NB4 (cell line): ENCODE data around the gene CLEC3A.

Experiments
- DNase-seq: peaks from one replicate; pipeline ENCODE4 v3.0.0; 2010; ENCODE audit warnings: low read depth
- H3K4me3 ChIP-seq: one replicate; pipeline ENCODE4 v1.5.1; 2011; ENCODE audit warnings: mild to moderate bottlenecking, low read depth, low read length, moderate library complexity
- CTCF ChIP-seq: IDR thresholded peaks from one replicate; pipeline ENCODE4 v1.5.1; 2012; ENCODE audit warnings: low read depth, low read length
- MYC ChIP-seq: IDR thresholded peaks from 2 replicates; pipeline ENCODE4 v1.6.1; 2011; ENCODE audit warnings: low read depth, low read length
- POLR2A ChIP-seq: IDR thresholded peaks from 2 replicates; pipeline ENCODE4 v1.6.1; 2011; ENCODE audit warnings: mild to moderate bottlenecking; ENCODE audit not compliant: insufficient read length; ENCODE audit errors: extremely low read depth
- TF ChIP-seq, protein P1 (sequence below): IDR thresholded peaks from 2 replicates; pipeline ENCODE4 v1.6.1; 2011; ENCODE audit warnings: low read depth, low read length

CLEC3A gene

GRCh38 chr16:77998350-77999023, 23.9 kb upstream of the CLEC3A start:
- DNase-seq: no peak
- TF ChIP-seq POLR2A: no peak
- no peak for TF ChIP-seq MYC
- TF ChIP-seq CTCF: no peak
- TF ChIP-seq, protein P1, sequence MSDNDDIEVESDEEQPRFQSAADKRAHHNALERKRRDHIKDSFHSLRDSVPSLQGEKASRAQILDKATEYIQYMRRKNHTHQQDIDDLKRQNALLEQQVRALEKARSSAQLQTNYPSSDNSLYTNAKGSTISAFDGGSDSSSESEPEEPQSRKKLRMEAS: no peak
- no peak overlapping the region for H3K4me3 ChIP-seq

GRCh38 chr16:78001451-78002025, 20.8 kb upstream of the CLEC3A start:
- no peak overlapping the region for H3K4me3 ChIP-seq
- no peak for DNase-seq
- TF ChIP-seq MYC (no peak), POLR2A (no peak), CTCF (no peak)
- TF ChIP-seq, protein P1: no peak

GRCh38 chr16:78002915-78003538, 19.3 kb upstream of the CLEC3A start:
- peak; percentile 90 for DNase-seq
- peak; percentile 81 for TF ChIP-seq CTCF
- TF ChIP-seq MYC: no peak
- no peak overlapping the region for H3K4me3 ChIP-seq

DNA sequence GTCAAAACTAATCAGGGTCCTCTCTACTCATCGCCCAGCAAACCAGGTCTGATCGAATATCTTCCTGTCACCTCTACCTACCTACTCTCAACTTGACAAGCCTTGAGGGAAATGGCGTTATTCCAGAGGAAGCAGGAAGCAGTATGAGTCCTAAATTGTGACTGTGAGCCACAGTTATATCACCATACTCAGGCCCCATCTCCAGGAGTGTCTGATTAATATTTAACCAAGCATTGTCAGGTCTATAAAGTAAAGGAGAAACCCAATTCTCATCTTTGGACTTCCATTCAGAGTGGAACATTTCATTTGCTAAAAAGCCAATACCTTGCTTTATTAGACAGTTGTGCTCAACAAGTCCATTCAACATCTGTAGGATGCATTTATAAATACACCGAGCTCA, 17.8 kb upstream of the CLEC3A start:
- DNase-seq: no peak
- H3K4me3 ChIP-seq: no peak overlapping the region
- TF ChIP-seq CTCF (no peak), MYC (no peak), POLR2A (no peak)
- TF ChIP-seq, protein P1: no peak

DNA sequence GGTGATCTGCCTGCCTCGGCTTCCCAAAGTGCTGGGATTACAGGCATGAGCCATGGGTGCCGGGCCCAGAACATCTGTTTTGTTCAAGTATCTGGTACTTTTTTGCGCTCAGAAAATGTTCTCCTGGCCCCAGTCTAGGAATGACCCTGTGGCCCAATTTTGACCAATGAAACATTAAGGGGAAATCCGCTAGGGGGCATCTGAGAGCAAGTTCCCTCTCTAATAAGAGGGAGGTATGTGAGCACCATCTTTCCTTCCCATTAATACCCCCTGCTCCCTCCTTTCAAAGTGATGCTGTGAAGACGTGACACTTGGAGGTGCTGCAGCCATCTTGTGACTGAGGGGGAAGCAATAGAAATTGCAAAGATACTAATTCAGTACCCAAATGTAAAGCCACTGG, 16.5 kb upstream of the CLEC3A start:
- no peak overlapping the region for H3K4me3 ChIP-seq
- peak; percentile 50 for DNase-seq
- TF ChIP-seq MYC (no peak), CTCF (peak; percentile 74), POLR2A (no peak)
- TF ChIP-seq, protein P1: no peak

GRCh38 chr16:78007121-78007520, 15.2 kb upstream of the CLEC3A start:
- TF ChIP-seq CTCF (no peak), POLR2A (no peak), MYC (no peak)
- TF ChIP-seq, protein P1: no peak
- DNase-seq: no peak
- no peak overlapping the region for H3K4me3 ChIP-seq
